HG03558 (cell line): ENCODE data around the gene NDST1.
A peak's percentile ranks its signal among the peaks of the same experiment; 100 is the strongest.

Experiments used
- ATAC-seq: cut with Tn5 transposase; IDR thresholded peaks from one replicate; pipeline ENCODE4 v1.9.1; 2021; ENCODE audit warnings: moderate number of reproducible peaks; ENCODE audit not compliant: unreplicated experiment; ENCODE audit errors: extremely low read depth

NDST1 gene

GRCh38 chr5:150488519-150489359 is 19.2 kb upstream of the NDST1 start:
- no peak for ATAC-seq

- peak; percentile 63 for ATAC-seq
These were observed 18.3 kb upstream of the NDST1 start for GRCh38 chr5:150489360-150490295.

GRCh38 chr5:150490296-150490669 is 17.6 kb upstream of the NDST1 start:
- ATAC-seq, result no peak

- ATAC-seq, result no peak
These were observed 17.2 kb upstream of the NDST1 start for GRCh38 chr5:150490754-150491153.

- ATAC-seq, result no peak
These were observed 16.1 kb upstream of the NDST1 start for GRCh38 chr5:150491876-150492275.

- ATAC-seq, result no peak
These were observed 15.3 kb upstream of the NDST1 start for GRCh38 chr5:150492621-150493020.

GRCh38 chr5:150496098-150496497 is 11.8 kb upstream of the NDST1 start:
- ATAC-seq, result no peak

- ATAC-seq, result no peak
These were observed 11.4 kb upstream of the NDST1 start for GRCh38 chr5:150496534-150496933.

GRCh38 chr5:150497274-150497988 is 10.5 kb upstream of the NDST1 start:
- no peak for ATAC-seq

GRCh38 chr5:150497989-150498317 is 10.0 kb upstream of the NDST1 start:
- no peak for ATAC-seq

- ATAC-seq, result no peak
These were observed 9.4 kb upstream of the NDST1 start for GRCh38 chr5:150498501-150498900.

- no peak for ATAC-seq
These were observed 9.0 kb upstream of the NDST1 start for GRCh38 chr5:150498971-150499370.

- no peak for ATAC-seq
These were observed 8.4 kb upstream of the NDST1 start for GRCh38 chr5:150499437-150499956.

GRCh38 chr5:150500328-150500841 is 7.5 kb upstream of the NDST1 start:
- no peak for ATAC-seq

GRCh38 chr5:150500905-150501304 is 7.0 kb upstream of the NDST1 start:
- no peak for ATAC-seq

- no peak for ATAC-seq
These were observed 5.8 kb upstream of the NDST1 start for GRCh38 chr5:150502106-150502505.

- no peak for ATAC-seq
These were observed 5.1 kb upstream of the NDST1 start for GRCh38 chr5:150502847-150503246.

- no peak for ATAC-seq
These were observed 4.5 kb upstream of the NDST1 start for GRCh38 chr5:150503386-150503785.

GRCh38 chr5:150503977-150504620 is 3.8 kb upstream of the NDST1 start:
- ATAC-seq, result no peak

GRCh38 chr5:150505041-150505511 is 2.9 kb upstream of the NDST1 start:
- no peak for ATAC-seq
